Lower leg skin (tissue), 3 donors: ENCODE results near the gene PNO1.

Source experiments
- CTCF ChIP-seq, 3 donors: fragments of 450-650 bp; IDR thresholded peaks; one replicate each; pipeline ENCODE4 v1.5.1; 2016; ENCODE audit warnings: antibody characterized with exemption in 3 of 3, mild to moderate bottlenecking in 3 of 3, moderate library complexity in 2 of 3
- POLR2A ChIP-seq, 2 donors: fragments of 450-650 bp; IDR thresholded peaks; one replicate each; pipeline ENCODE4 v1.6.1; 2016 to 2017; ENCODE audit warnings: antibody characterized with exemption in 2 of 2, mild to moderate bottlenecking in 1 of 2, moderate library complexity in 1 of 2

DNA sequence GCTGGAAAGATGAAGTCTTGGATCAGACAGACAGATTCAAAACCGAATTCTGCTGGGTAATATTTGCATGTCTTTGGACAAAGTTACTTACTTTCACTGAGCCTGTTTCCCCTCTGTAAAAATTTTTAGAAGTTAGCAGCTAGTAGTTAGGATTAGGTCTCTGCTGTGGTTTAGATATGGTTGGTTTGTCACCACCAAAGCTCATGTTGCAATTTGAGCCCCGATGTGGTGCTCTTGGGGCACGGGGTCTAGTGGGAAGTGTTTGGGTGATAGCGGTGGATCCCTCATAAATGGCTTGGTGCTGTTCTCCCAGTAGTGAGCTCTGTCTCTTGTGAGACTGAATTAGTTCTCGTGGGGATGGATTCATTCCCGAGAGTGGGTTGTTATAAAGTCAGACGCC lies 38.9 kb upstream of the PNO1 start:
- TF ChIP-seq POLR2A (IDR thresholded peaks at IDR 0.05), result no peak
- TF ChIP-seq CTCF (IDR thresholded peaks at IDR 0.05), result no peak
